HEK293 (cell line): ENCODE data around the gene TCF12.

Source experiments
- CTCF ChIA-PET: fragments of 350-600 bp; formaldehyde crosslinking; extraction: SDS; loops from one replicate; lab custom pipeline; 2021; ENCODE audit warnings: antibody characterized with exemption; lab: Yijun Ruan, JAX
- POLR2A ChIA-PET: fragments of 300-600 bp; formaldehyde crosslinking; extraction: SDS; loops from one replicate; lab custom pipeline; 2020; ENCODE audit warnings: antibody characterized with exemption, inconsistent platforms; lab: Yijun Ruan, JAX
- H3K27ac ChIP-seq: fragments of 200-500 bp; sonication (Bioruptor generic); 2 replicates; pipeline ENCODE4 v1.5.1; 2014; ENCODE audit warnings: low read depth, low read length, control low read depth, inconsistent platforms; ENCODE audit errors: extremely low read depth
- H3K36me3 ChIP-seq, 2 experiments: fragments of 200-500 bp in 1 of 2; sonication (Bioruptor generic) in 1 of 2; 1 replicate in 1 of 2; 2 replicates in 1 of 2; pipeline ENCODE4 v1.5.1; 2014 to 2017; ENCODE audit warnings: inconsistent platforms in 2 of 2, low read length in 2 of 2; ENCODE audit not compliant: control insufficient read depth in 2 of 2, insufficient read depth in 1 of 2
- H3K4me1 ChIP-seq: fragments of 200-500 bp; sonication (Bioruptor generic); 2 replicates; pipeline ENCODE4 v1.5.1; 2014; ENCODE audit warnings: mild to moderate bottlenecking, low read length, inconsistent platforms; ENCODE audit not compliant: control insufficient read depth, insufficient read depth
- H3K4me3 ChIP-seq: 2 replicates; pipeline ENCODE4 v1.5.1; 2011; ENCODE audit warnings: low read depth, mild to moderate bottlenecking, control low read depth, low read length, moderate library complexity
- H3K9me3 ChIP-seq: fragments of 200-500 bp; sonication (Bioruptor generic); 2 replicates; pipeline ENCODE4 v1.5.1; 2014; ENCODE audit warnings: low read depth, low read length, inconsistent platforms; ENCODE audit not compliant: control insufficient read depth, insufficient read depth
- FEZF1 ChIP-seq: fragments of 450-650 bp; formaldehyde crosslinking; IDR thresholded peaks from 2 replicates; pipeline ENCODE4 v1.5.1; 2016; ENCODE audit warnings: missing biosample characterization, missing genetic modification characterization
- GFI1B ChIP-seq: fragments of 450-650 bp; formaldehyde crosslinking; IDR thresholded peaks from 2 replicates; pipeline ENCODE4 v1.5.1; 2016; ENCODE audit warnings: missing biosample characterization, missing genetic modification characterization
- GLIS2 ChIP-seq: fragments of 450-650 bp; formaldehyde crosslinking; IDR thresholded peaks from 2 replicates; pipeline ENCODE4 v1.5.1; 2016; ENCODE audit warnings: missing biosample characterization, missing genetic modification characterization
- SALL2 ChIP-seq: fragments of 450-650 bp; formaldehyde crosslinking; IDR thresholded peaks from 2 replicates; pipeline ENCODE4 v1.5.0; 2017; ENCODE audit warnings: missing biosample characterization, mild to moderate bottlenecking, missing genetic modification characterization, borderline replicate concordance
- SP7 ChIP-seq: fragments of 450-650 bp; formaldehyde crosslinking; IDR thresholded peaks from 2 replicates; pipeline ENCODE4 v1.5.1; 2016; ENCODE audit warnings: missing biosample characterization, missing genetic modification characterization
- ZBTB17 ChIP-seq: fragments of 450-650 bp; formaldehyde crosslinking; IDR thresholded peaks from 2 replicates; pipeline ENCODE4 v1.5.1; 2016; ENCODE audit warnings: missing biosample characterization, missing genetic modification characterization
- ZNF140 ChIP-seq: fragments of 450-650 bp; formaldehyde crosslinking; IDR thresholded peaks from 2 replicates; pipeline ENCODE4 v1.5.1; 2016; ENCODE audit warnings: missing biosample characterization, missing genetic modification characterization
- ZNF211 ChIP-seq: fragments of 450-650 bp; formaldehyde crosslinking; IDR thresholded peaks from 2 replicates; pipeline ENCODE4 v1.5.1; 2016; ENCODE audit warnings: low read depth, missing biosample characterization, missing genetic modification characterization
- ZNF335 ChIP-seq: fragments of 450-650 bp; formaldehyde crosslinking; conservative IDR thresholded peaks from 2 replicates; pipeline ENCODE4 v1.5.1; 2016; ENCODE audit warnings: missing biosample characterization, missing genetic modification characterization
- ZNF521 ChIP-seq: fragments of 450-650 bp; formaldehyde crosslinking; IDR thresholded peaks from 2 replicates; pipeline ENCODE4 v1.5.1; 2017; ENCODE audit warnings: missing biosample characterization, mild to moderate bottlenecking, missing genetic modification characterization
- ZNF530 ChIP-seq: fragments of 450-650 bp; formaldehyde crosslinking; IDR thresholded peaks from 2 replicates; pipeline ENCODE4 v1.5.1; 2016; ENCODE audit warnings: low read depth, missing biosample characterization, missing genetic modification characterization
- ZNF623 ChIP-seq: fragments of 450-650 bp; formaldehyde crosslinking; IDR thresholded peaks from 2 replicates; pipeline ENCODE4 v1.5.1; 2016; ENCODE audit warnings: missing biosample characterization, missing genetic modification characterization
- ZNF791 ChIP-seq: fragments of 450-650 bp; formaldehyde crosslinking; IDR thresholded peaks from 2 replicates; pipeline ENCODE4 v1.5.1; 2016; ENCODE audit warnings: missing biosample characterization, missing genetic modification characterization
- ZNF837 ChIP-seq: fragments of 450-650 bp; formaldehyde crosslinking; IDR thresholded peaks from 2 replicates; pipeline ENCODE4 v1.5.1; 2016; ENCODE audit warnings: missing biosample characterization, missing genetic modification characterization
- ZSCAN30 ChIP-seq: fragments of 450-650 bp; IDR thresholded peaks from 2 replicates; pipeline ENCODE4 v1.5.1; 2018; ENCODE audit warnings: missing biosample characterization, mild to moderate bottlenecking, missing genetic modification characterization, moderate library complexity
- TF ChIP-seq, protein P1 (sequence below): fragments of 450-650 bp; formaldehyde crosslinking; IDR thresholded peaks from 2 replicates; pipeline ENCODE4 v1.5.1; 2016; ENCODE audit warnings: missing biosample characterization, missing genetic modification characterization
- TF ChIP-seq, protein P2 (sequence below): fragments of 450-650 bp; formaldehyde crosslinking; IDR thresholded peaks from 2 replicates; pipeline ENCODE4 v1.5.1; 2016; ENCODE audit warnings: missing biosample characterization, missing genetic modification characterization
- TF ChIP-seq, protein P3 (sequence below): fragments of 450-650 bp; formaldehyde crosslinking; IDR thresholded peaks from 2 replicates; pipeline ENCODE4 v1.5.1; 2017; ENCODE audit warnings: missing biosample characterization, missing genetic modification characterization
- TF ChIP-seq, protein P4 (sequence below): fragments of 450-650 bp; formaldehyde crosslinking; IDR thresholded peaks from 2 replicates; pipeline ENCODE4 v1.5.1; 2016; ENCODE audit warnings: missing biosample characterization, missing genetic modification characterization
- TF ChIP-seq, protein P5 (sequence below): fragments of 450-650 bp; formaldehyde crosslinking; IDR thresholded peaks from 2 replicates; pipeline ENCODE4 v1.5.1; 2016; ENCODE audit warnings: missing biosample characterization, missing genetic modification characterization

The TCF12 gene

DNA sequence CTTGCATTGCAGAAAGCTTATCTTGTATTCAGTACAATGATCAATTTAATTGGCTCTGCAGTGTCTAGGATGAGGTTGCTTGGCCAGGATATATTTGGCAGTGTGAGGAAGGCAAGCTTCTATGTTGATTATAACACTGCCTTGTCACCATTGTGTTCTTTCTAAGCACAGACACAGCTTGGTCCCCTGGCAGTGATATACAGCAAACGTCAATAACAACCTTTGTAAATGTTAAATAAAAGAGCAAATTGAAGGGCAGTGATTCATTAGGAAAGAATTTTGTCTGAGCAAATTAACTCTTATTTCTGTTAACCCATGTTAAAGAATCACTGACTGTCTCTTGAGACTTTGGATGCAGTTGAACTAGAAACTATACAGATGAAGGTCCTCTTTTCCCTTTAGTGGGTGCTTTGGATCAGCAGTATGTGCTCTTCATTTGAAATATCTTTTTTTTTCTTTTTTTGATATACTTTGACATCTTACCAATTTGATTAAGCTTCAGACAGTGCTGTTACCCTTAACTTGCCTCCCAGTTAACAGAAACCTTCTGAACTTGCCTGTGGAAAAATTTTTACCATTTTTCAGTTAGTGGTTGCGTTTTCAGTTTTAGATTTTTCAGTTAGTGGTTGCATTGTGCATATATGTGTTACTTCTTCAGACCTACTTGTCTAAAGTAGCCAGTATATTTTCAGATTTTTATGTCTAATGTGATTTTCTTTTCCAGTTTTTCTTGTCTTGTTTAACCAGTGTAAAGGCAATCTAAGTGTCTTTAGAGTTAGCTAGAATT, 199.8 kb downstream of the TCF12 start:
- CTCF ChIA-PET = no interaction called here
- H3K27ac ChIP-seq = no peak overlapping the region
- peaks cover 9% of the 10 kb centered on the region for H3K4me1 ChIP-seq

DNA sequence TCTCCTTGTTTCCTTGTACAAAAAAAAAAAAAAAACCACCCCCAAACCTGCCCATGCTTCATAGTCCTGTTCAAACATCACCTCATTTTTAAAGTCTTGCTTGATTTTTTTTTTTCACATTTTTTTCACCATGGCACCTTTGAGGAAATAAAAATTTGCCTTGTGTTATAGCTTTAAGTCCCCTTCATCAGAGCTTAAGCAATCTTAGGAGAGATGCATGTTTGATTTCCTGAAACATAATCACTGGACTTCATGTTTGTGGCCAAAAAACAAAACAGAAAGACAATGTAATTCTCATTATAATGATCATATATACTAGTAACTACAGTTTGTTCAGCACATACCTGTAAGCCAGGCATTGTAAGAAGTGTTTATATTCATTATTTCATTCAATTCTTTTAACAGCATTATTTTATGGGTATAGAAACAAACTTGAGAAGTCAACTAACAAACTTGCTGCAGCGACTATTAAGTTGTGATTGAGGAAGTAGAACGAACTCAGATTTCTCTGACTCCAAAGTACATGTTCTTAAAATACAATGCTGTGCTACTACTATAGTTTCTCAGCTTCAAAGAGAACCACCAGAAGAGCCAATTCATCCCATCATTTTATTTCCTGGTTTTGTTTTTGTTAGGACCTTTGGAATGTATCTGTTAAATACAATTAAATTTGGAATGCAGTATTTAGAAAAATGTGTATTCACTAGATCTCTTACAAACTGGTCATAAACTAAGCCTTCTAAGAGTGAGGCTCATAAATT, 203.8 kb downstream of the TCF12 start:
- ChIA-PET POLR2A (no interaction called here), CTCF (interaction anchor here (0.7 kb wide), 1 partner anchor 24 kb away, joined by 3 read pairs; no protein-coding TSS in a partner anchor)
- Histone ChIP-seq H3K4me3 (no peak overlapping the region), H3K9me3 (no peaks in the 10 kb centered on the region), H3K27ac (no peak overlapping the region), H3K36me3 (no peaks in the 10 kb centered on the region; a peak in 1 of 3 replicates), H3K4me1 (no peaks in the 10 kb centered on the region; the same call in 1 of the 2 replicates)
- TF ChIP-seq GLIS2 (tag by site-specific recombination) (no peak), ZNF140 (tag by site-specific recombination) (no peak), GFI1B (tag by site-specific recombination) (no peak), ZNF211 (no peak), SALL2 (tag by site-specific recombination) (no peak), ZNF837 (tag by site-specific recombination) (no peak), ZNF623 (tag by site-specific recombination) (no peak), SP7 (tag by site-specific recombination) (no peak), ZNF521 (tag by site-specific recombination) (no peak), ZNF791 (tag by site-specific recombination) (no peak), FEZF1 (no peak), ZSCAN30 (tag by site-specific recombination) (no peak), ZBTB17 (no peak)
- TF ChIP-seq, protein P1, sequence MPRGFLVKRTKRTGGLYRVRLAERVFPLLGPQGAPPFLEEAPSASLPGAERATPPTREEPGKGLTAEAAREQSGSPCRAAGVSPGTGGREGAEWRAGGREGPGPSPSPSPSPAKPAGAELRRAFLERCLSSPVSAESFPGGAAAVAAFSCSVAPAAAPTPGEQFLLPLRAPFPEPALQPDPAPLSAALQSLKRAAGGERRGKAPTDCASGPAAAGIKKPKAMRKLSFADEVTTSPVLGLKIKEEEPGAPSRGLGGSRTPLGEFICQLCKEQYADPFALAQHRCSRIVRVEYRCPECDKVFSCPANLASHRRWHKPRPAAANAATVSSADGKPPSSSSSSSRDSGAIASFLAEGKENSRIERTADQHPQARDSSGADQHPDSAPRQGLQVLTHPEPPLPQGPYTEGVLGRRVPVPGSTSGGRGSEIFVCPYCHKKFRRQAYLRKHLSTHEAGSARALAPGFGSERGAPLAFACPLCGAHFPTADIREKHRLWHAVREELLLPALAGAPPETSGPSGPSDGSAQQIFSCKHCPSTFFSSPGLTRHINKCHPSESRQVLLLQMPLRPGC = no peak
- TF ChIP-seq, protein P2, sequence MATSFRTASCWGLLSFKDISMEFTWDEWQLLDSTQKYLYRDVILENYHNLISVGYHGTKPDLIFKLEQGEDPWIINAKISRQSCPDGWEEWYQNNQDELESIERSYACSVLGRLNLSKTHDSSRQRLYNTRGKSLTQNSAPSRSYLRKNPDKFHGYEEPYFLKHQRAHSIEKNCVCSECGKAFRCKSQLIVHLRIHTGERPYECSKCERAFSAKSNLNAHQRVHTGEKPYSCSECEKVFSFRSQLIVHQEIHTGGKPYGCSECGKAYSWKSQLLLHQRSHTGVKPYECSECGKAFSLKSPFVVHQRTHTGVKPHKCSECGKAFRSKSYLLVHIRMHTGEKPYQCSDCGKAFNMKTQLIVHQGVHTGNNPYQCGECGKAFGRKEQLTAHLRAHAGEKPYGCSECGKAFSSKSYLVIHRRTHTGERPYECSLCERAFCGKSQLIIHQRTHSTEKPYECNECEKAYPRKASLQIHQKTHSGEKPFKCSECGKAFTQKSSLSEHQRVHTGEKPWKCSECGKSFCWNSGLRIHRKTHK (tag by site-specific recombination) = no peak
- TF ChIP-seq, protein P3, sequence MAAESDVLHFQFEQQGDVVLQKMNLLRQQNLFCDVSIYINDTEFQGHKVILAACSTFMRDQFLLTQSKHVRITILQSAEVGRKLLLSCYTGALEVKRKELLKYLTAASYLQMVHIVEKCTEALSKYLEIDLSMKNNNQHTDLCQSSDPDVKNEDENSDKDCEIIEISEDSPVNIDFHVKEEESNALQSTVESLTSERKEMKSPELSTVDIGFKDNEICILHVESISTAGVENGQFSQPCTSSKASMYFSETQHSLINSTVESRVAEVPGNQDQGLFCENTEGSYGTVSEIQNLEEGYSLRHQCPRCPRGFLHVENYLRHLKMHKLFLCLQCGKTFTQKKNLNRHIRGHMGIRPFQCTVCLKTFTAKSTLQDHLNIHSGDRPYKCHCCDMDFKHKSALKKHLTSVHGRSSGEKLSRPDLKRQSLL = no peak
- TF ChIP-seq, protein P4, sequence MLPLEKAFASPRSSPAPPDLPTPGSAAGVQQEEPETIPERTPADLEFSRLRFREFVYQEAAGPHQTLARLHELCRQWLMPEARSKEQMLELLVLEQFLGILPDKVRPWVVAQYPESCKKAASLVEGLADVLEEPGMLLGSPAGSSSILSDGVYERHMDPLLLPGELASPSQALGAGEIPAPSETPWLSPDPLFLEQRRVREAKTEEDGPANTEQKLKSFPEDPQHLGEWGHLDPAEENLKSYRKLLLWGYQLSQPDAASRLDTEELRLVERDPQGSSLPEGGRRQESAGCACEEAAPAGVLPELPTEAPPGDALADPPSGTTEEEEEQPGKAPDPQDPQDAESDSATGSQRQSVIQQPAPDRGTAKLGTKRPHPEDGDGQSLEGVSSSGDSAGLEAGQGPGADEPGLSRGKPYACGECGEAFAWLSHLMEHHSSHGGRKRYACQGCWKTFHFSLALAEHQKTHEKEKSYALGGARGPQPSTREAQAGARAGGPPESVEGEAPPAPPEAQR (tag by site-specific recombination) = no peak
- TF ChIP-seq, protein P5, sequence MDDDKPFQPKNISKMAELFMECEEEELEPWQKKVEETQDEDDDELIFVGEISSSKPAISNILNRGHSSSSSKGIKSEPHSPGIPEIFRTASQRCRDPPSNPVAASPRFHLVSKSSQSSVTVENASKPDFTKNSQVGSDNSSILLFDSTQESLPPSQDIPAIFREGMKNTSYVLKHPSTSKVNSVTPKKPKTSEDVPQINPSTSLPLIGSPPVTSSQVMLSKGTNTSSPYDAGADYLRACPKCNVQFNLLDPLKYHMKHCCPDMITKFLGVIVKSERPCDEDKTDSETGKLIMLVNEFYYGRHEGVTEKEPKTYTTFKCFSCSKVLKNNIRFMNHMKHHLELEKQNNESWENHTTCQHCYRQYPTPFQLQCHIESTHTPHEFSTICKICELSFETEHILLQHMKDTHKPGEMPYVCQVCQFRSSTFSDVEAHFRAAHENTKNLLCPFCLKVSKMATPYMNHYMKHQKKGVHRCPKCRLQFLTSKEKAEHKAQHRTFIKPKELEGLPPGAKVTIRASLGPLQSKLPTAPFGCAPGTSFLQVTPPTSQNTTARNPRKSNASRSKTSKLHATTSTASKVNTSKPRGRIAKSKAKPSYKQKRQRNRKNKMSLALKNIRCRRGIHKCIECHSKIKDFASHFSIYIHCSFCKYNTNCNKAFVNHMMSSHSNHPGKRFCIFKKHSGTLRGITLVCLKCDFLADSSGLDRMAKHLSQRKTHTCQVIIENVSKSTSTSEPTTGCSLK (tag by site-specific recombination) = no peak

More for the DNA sequence above, 199.8 kb downstream of the TCF12 start:
- POLR2A ChIA-PET = no interaction called here
- H3K4me3 ChIP-seq = no peak overlapping the region
- no peaks in the 10 kb centered on the region for H3K36me3 ChIP-seq
- TF ChIP-seq ZNF530 (tag by site-specific recombination) (no peak), ZNF335 (tag by site-specific recombination) (no peak)
- TF ChIP-seq, all 188 proteins: peak for 0
- no peaks in the 10 kb centered on the region for H3K9me3 ChIP-seq
